Non-pigmented ciliary epithelial cell (primary cell): ENCODE data around the gene SGF29.
"Not testable (repeated sequence)": the region's sequence is repeated elsewhere in the genome, so short reads cannot be mapped to it uniquely, and the experiment has no call there.

Experiments
- DNase-seq: peaks from one replicate; pipeline ENCODE4 v3.0.0-alpha.2; 2010; ENCODE audit warnings: low read depth

Gene SGF29

DNA sequence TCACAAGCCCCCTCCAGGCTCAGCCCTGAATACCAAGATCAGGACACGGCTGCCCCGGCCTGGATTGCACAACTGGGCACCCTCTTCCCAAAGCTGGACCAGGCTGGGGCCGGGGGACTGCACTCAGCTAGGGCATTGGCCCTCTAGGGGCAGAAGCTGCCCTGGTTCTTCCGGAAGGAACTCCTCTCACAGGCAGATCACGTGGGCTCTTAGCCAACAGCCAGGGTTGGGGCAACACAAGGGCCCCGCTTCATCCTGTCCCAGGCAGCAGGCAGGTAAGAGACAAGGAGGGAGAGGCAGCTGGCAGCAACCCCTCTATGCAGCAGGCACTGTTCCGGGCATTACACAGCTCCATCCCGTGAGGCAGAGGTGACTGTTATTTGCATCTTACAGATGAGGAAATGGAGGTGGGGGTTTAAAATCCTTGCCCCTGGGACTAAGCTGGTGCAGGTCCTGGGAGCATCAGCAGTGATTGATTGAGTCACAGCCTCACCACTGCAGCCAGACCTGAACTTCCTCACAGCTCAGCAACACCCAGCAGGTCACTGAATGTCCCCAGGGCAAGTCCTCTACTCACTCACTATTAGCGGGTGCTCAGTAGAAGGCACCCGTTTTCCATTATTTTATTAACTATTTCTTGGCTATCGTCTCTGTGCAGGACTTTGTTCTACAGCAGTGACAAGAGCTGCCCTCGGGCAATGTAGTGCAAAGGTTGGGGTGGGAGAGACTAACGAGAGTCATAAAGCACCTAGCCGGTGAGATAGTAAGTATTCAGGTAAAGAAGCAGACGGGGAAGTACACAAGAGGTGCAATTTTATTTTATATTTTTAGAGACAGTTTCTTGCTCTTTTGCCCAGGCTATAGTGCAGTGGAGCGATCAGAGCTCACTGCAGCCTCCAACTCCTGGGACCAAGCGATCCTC, 58.9 kb downstream of the SGF29 start:
- not testable (repeated sequence) for DNase-seq

DNA sequence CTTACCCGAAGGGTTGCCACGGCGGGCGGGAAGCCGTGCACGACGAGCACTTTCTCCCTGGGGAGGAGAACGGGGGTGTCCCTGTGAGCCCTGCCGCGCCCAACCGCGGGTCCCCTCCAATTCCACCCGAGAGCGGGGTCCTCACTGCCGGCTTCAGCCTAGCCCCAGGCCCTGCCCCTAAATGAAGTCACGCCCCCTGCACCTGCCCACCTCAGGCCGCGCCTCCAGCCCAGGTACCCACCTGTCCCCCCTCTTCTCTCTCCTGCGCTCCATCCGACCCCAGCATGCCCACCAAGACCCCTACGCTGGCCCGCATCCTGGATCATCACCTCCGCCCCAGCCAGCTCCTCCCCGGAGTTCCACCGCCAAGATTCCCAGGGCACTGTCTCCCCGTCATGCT, 60.2 kb downstream of the SGF29 start:
- DNase-seq: not testable (repeated sequence)

DNA sequence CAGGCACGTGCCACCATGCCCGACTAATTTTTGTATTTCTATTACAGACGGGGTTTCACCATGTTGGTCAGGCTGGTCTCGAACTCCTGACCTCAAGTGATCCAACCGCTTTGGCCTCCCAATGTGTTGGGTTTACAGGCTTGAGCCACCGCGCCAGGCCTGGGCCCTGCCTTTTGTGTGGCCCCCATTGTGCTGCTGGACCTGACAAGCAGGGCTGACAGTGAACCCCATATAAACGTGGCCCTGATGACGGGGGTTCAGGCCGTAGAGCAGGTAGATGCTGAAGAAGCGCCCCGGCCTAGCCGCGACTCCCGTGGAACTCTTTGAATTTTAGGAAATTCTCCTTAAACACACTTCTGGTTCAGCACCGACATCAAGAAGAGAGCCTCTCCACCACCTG, 60.8 kb downstream of the SGF29 start:
- DNase-seq: not testable (repeated sequence)

DNA sequence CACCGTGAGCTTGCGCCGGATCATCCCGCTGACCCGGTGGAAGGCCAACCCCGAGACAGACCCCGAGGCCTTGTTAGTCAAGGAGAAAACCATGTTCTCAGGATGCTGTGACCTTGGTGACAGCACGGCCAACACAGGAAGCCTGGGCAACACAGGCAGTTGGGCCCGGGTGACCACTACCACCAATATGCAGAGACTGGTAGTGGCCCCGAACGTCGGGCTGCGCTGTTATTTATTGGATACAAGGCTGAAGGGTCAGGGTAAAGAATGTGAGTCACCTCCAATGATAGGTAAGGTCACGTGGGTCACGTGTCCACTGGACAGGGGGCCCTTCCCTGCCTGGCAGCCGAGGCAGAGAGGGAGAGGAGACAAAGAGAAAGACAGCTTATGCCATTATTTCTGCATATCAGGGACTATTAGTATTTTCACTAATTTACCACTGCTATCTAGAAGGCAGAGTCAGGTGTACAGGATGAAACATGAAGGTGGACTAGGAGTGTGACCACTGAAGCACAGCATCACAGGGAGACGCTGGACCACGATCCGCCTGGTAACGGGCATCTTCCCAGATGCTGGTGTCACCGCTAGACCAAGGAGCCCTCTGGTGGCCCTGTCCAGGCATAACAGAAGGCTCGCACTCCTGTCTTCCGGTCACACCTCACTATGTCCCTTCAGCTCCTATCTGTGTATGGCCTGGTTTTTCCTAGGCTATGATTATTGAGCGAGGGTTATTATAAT, 61.9 kb downstream of the SGF29 start:
- DNase-seq: not testable (repeated sequence)

DNA sequence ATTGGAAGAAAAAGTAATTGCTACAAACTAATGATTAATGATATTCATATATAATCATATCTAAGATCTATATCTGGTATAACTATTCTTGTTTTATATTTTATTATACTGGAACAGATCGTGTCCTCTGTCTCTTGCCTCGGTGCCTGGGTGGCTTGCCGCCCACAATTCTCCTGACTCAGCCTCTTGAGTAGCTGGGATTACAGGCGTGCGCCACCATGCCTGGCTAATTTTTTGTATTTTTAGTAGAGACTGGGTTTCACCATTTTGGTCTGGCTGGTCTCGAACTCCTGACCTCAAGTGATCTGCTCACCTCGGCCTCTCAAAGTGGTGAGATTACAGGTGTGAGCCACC, 62.5 kb downstream of the SGF29 start:
- not testable (repeated sequence) for DNase-seq

DNA sequence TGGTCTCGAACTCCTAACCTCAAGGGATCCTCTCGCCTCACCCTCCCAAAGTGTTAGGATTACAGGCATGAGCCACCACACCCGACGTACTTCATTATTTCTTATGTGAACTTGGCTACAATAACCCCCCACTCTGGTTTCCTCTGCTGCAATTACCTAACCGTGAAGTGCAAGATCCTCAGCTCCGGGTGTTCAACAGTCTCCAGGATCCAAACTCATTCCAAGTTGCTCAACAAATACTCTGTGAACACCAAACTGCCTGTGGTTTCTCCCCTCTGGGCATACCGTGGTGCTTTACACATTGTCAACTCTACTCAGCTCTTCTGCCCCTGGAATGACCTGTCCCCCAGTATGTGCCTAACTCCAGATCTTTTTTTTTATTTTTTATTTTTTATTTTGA, 62.9 kb downstream of the SGF29 start:
- DNase-seq: no peak

DNA sequence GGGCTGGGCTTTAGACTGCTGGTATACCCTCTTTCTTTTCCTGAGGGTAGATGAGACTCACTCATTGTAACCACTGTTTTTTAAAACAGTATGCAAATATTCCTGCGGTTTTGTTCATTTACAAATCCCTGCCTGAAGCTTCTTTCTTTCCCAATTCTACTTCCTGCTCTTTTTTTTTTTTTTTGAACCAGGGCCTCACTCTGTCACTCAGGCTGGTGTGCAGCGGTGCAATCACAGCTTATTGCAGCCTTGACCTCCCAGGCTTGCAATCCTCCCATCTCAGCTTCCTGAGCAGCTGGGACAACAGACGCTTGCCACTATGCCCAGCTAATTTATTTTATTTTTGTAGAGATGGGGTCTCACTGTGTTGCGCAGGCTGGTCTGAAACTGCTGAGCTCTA, 64.2 kb downstream of the SGF29 start:
- DNase-seq: no peak

DNA sequence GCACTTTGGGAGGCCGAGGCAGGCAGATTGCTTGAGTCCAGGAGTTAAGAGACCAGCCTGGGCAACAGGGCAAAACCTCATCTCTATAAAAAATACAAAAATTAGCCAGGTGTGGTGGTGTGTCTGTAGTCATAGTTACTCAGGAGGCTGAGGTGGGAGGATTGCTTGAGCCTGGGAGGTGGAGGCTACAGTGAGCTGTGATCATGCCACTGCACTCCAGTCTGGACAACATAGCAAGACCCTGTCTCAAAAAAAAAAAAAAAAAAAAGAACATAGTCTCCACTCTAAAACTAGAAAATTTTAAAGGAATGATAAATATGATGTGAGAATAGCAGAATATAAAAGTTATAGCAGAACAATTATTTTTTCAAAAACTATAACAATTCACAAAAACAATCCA, 66.6 kb downstream of the SGF29 start:
- DNase-seq: not testable (repeated sequence)

DNA sequence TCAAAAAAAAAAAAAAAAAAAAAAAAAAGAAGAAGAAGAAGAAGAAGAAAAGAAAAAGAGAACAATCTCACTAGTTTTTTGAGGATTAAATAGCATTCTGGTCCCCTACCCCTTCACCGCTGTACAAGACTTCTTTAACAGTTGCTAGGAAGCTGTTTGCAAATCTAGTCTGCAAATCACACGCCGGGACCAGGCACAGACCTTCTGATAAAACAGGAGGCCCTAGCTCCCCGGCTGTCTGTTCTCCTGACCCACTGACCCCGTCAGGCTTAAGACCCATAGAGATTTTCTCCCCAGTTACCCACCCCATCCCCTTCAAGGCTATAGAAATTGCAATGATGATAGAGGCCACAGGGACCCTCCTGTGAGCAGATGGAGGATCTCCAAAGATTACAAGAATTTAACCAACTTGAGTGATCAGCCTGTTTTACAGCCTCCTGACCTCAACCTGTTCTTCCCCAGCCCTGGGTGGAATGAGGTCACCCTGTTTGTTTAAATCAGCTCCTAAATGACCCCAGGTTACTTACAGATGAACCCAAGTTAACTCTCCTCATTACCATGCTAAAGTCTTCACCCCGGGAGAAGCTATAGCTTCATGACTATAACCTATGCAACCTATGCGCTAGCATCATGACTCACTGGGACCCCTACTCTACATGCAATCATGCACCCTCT, 67.9 kb downstream of the SGF29 start:
- no peak for DNase-seq

DNA sequence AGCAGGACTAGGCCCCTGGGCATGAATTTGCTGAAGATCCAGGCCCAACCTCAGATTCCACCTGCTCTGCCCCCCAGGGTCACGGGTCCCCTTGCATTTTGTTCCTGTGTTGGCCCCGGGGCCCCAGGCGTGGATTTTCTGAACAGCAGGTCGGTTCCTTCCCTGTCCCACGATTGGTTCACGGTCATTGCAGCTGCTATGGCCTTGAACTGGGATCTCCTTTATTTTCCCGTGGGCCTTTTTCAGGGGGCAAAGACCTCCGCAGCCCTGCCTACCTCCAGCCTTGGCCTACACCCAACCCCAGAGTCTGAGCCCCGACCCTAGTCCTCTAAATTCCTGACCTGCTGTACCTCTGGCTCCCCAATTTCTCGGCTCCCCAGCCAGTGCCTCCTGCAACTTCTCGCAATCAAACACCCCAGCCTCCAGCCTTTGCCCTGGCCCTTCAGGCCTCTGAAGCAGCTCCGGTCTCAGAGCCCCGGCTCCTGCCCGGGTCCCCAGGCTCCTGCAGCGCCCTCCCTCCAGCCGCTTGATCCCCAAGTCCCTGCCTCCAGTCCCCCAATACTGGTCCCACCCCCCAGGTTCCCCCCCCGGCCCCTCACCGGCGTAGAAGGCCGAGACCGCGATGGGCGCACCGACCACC, 68.9 kb downstream of the SGF29 start:
- not testable (repeated sequence) for DNase-seq

DNA sequence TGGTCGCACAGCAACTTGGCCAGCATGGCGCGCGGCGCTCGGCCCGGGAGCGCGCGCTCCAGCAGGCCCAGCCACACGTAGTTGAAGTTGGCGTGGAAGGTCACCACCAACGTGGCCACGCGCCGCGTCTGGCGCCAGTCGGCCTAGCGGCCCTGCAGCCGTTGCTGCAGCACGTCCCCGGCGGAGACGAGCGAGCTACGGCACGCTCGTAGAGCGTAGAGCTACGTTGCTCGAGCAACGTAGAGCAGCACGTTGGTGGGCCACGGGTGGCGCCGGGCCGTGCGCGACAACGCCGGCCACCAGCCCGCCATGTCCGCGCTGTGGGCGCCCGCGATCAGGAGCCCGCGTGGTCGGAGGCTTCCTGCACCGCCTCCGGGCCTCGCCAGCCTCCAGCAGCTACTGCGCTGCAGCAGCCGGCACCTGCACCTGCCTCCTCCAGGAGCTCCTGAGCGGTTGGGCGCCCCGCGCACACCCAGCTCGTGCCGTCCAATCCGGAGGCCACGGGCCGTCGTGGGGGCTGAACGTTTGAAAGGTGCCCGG, 69.5 kb downstream of the SGF29 start:
- DNase-seq: no peak

DNA sequence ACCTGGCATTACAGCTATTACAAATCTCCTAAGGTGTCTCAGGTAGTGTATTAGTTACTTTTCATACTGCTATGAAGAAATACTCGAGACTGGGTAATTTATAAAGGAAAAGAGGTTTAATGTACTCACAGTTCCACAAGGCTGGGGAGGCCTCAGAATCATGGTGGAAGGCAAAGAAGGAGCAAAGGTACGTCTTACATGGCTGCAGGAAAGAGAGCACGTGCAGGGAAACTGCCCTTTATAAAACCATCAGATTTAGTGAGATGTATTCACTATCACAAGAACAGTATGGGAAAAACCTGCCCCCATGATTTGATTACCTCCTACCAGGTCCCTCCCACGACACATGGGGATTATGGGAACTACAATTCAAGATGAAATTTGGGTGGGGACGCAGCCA, 77.2 kb downstream of the SGF29 start:
- not testable (repeated sequence) for DNase-seq

DNA sequence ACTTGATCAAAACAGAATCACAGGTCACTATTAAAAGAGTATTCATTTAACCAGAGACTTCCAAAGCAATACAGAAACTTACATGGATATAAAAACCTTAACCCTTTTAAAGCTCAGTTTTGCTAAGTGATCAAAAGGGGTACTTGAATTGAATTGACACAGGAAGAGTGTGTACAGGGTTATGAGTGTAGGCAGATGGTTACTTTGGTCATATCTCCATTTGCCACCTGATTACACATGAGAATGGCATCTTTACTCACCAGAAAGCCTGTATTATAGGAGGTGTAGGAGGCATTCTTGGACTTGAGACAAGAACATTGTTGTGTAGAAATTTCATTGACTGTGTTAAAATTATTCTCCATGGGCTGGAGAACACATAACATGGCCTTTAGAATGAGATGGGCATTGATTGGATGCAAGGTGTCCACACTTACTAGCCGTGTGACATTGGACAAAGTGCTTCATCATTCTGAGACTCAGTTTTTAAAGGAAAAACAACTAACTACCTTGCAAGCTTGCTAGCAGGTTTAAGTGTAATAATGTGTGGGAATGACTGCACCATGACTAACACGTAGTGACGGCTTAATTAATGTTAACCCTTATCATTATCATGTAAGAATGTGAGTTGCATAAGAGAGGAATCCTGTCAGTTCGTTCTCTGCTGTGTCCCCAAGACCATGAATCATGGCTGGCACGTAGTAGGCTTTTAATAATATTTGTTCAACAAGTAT, 82.5 kb downstream of the SGF29 start:
- peak; percentile 45 for DNase-seq

DNA sequence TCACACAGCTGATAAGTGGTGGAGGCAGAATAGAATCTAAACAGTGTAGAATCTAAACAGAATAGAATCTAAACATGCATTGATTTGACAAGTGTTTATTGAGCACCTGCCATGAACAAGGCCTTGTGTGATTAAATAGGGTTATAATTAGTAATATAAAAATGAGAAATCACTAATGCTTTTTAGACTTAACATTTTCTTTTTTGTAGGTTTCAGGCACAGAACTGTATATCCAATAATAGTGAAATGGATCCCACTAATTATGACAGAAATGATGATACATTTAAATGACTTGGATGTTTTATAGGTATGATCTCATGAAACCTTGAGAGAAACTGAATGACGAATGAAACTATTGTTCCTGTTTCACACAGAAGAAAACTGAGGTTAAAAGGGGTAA, 84.0 kb downstream of the SGF29 start, which contains the start of gene NPIPB8:
TSS of gene NPIPB8 (plus strand) at position 301 of the 400 bp plus-strand sequence. CDS start 296 bp downstream, outside the sequence.
- not testable (repeated sequence) for DNase-seq

DNA sequence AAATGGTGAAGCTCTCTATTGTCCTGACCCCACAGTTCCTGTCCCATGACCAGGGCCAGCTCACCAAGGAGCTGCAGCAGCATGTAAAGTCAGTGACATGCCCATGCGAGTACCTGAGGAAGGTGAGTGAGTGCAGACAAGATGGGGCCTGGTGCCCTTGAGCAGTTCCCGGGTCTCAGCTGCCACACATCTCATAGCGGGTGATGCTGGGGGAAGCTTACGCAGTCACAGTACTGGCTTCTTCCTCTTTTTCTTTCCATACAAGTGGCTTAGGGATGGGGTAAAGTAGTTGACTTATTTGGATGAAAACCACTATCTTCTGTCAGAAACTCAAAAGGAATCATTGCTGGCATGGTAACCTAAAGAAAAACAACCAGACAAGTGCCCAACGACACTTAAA, 84.6 kb downstream of the SGF29 start:
- not testable (repeated sequence) for DNase-seq

DNA sequence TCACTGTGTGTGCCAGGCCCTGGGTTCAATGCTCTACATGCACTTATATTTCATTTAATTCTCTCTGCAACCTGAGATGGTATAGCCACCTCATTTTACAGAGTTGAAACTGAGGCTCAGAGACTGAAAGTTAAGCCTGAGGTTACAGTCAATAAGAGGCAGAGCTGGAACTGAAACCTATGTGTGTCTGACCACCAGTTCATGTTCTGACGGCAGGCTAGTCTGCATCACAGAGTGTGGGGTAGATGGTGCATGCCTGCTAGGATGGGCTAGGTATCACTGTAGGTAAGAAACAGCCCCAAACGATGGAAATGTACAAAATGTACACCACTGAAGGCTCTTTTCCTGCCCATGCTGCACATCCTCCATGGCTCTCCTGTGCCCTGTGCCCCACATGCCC, 86.2 kb downstream of the SGF29 start:
- DNase-seq: not testable (repeated sequence)
